A673 (cell line): Measurements from ENCODE around the gene CTAGE9.

Source experiments
- CTCF ChIP-seq: fragments of 300-800, 200-600 bp; sonication (generic); conservative IDR thresholded peaks from 2 replicates; pipeline ENCODE4 v1.5.1; 2017; ENCODE audit warnings: low read depth, mild to moderate bottlenecking, antibody characterized with exemption, low read length, moderate library complexity, mixed read lengths
- EZH2 ChIP-seq: fragments of 200-600 bp; sonication (generic); IDR thresholded peaks from 2 replicates; pipeline ENCODE4 v1.6.1; 2017; ENCODE audit warnings: borderline replicate concordance, low read depth, mild to moderate bottlenecking, mixed read lengths, antibody characterized with exemption, low read length; ENCODE audit not compliant: poor library complexity, severe bottlenecking

DNA sequence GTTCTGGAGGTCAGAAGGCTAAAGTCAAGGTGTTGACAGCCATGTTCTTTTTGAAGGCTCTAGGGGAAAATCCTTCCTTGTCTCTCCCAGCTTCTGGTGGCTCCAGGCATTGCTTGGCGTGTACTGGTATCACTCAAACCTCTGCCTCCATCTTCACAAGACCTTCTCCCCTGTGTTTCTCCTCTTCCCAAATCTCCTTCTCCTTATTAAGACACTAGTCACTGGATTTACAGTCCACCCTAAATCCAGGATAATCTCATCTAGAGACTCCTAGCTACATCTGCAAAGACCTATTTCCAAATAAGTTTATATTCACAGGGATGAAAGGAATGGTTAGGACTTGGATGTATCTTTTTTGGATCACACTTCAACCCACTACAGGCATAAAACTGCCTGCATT lies 26.0 kb upstream of the CTAGE9 start:
- no peak for TF ChIP-seq CTCF
- no peak for TF ChIP-seq EZH2
